SU-DHL-6 (cell line): ENCODE measurements around the gene PDXP.

Source experiments
- CTCF ChIP-seq: fragments of 200-600 bp; sonication (generic); IDR thresholded peaks from one replicate; pipeline ENCODE4 v1.5.1; 2017; ENCODE audit warnings: antibody characterized with exemption, mild to moderate bottlenecking, low read length, moderate library complexity; ENCODE audit not compliant: insufficient read depth, poor library complexity, severe bottlenecking
- EZH2phosphoT487 ChIP-seq: fragments of 200-600 bp; sonication (generic), shearing (Covaris generic); conservative IDR thresholded peaks from 2 replicates; pipeline ENCODE4 v1.6.1; 2018; ENCODE audit warnings: mild to moderate bottlenecking, antibody characterized with exemption, low read length, moderate library complexity, mixed read lengths

- TF ChIP-seq CTCF (no peak), EZH2phosphoT487 (no peak)
These were observed 22.2 kb upstream of the PDXP start for GRCh38 chr22:37636186-37636948.
